Testis (tissue), 3 donors: ENCODE measurements around the gene CRTAC1. TPM values are rescaled to one million over a fixed set of nuclear protein-coding genes. Genes with fewer than 3 reads are reported as not detected.

Experiments
- DNase-seq: peaks from one replicate; pipeline ENCODE4 v3.0.0-alpha.2; 2019
- H3K27ac ChIP-seq, 2 donors: fragments of 200-600 bp; sonication (generic); one replicate each; pipeline ENCODE4 v1.5.1; 2019
- H3K27me3 ChIP-seq: fragments of 200-600 bp; sonication (generic); one replicate; pipeline ENCODE4 v1.5.1; 2019
- H3K36me3 ChIP-seq: fragments of 200-600 bp; sonication (generic); one replicate; pipeline ENCODE4 v1.5.1; 2017; ENCODE audit warnings: low read depth; ENCODE audit errors: missing control alignments
- H3K4me1 ChIP-seq: fragments of 200-600 bp; sonication (generic); one replicate; pipeline ENCODE4 v1.5.1; 2019
- H3K4me3 ChIP-seq, 2 donors: fragments of 200-600 bp; sonication (generic); one replicate each; pipeline ENCODE4 v1.5.1; 2017 to 2019
- H3K9me3 ChIP-seq: fragments of 200-600 bp; sonication (generic); one replicate; pipeline ENCODE4 v1.5.1; 2017
- POLR2A ChIP-seq: fragments of 450-650 bp; IDR thresholded peaks from one replicate; pipeline ENCODE4 v1.6.1; 2017; ENCODE audit warnings: antibody characterized with exemption, mild to moderate bottlenecking, moderate library complexity
- WGBS, 2 donors: methylation state at CpG; one replicate each; pipeline ENCODE4 v1.1.5; 2018; 5-methylcytosine and 5-hydroxymethylcytosine counted together
- intact Hi-C: fragments of 100-400 bp; cut with DNase I; formaldehyde crosslinking; loops from one replicate; pipeline ENCODE4 v1.15.1; 2023; ENCODE audit warnings: low total_unique reads
- polyA plus RNA-seq: library from polyadenylated mRNA; stranded (reverse); fragments of 350-450 nt; fragmentation: Illumina TruSeq; extraction: RNeasy Lipid Tissue Mini Kit (QIAGEN cat#74804); gene quantifications from one replicate; pipeline ENCODE4 v1.2.3, GENCODE V29; 2014; ENCODE audit warnings: low read depth, low replicate concordance; ENCODE audit not compliant: insufficient read depth
- total RNA-seq, 2 donors: library from RNA; depleted of rRNA; stranded (reverse); fragments of >200 nt; gene quantifications; one replicate each; pipeline ENCODE4 v1.2.3, GENCODE V29; 2016
- TF ChIP-seq, protein P1 (sequence below), 3 experiments: fragments of 450-650 bp in 2 of 3; fragments of 200-600 bp in 1 of 3; sonication (generic) in 1 of 3; IDR thresholded peaks; one replicate each; pipeline ENCODE4 v1.5.1; 2016 to 2019; ENCODE audit warnings: antibody characterized with exemption in 3 of 3, mild to moderate bottlenecking in 2 of 3, moderate library complexity in 1 of 3

Gene CRTAC1
- total and polyA plus RNA-seq, 3 donors from 2014 or later = 7.5 to 12.2 (median 11.5) TPM

- no peaks in the 10 kb centered on the region for H3K9me3 ChIP-seq
- no peaks in the 10 kb centered on the region for H3K36me3 ChIP-seq
- H3K27me3 ChIP-seq = no peaks in the 10 kb centered on the region
- TF ChIP-seq POLR2A = no peak
- TF ChIP-seq, protein P1, sequence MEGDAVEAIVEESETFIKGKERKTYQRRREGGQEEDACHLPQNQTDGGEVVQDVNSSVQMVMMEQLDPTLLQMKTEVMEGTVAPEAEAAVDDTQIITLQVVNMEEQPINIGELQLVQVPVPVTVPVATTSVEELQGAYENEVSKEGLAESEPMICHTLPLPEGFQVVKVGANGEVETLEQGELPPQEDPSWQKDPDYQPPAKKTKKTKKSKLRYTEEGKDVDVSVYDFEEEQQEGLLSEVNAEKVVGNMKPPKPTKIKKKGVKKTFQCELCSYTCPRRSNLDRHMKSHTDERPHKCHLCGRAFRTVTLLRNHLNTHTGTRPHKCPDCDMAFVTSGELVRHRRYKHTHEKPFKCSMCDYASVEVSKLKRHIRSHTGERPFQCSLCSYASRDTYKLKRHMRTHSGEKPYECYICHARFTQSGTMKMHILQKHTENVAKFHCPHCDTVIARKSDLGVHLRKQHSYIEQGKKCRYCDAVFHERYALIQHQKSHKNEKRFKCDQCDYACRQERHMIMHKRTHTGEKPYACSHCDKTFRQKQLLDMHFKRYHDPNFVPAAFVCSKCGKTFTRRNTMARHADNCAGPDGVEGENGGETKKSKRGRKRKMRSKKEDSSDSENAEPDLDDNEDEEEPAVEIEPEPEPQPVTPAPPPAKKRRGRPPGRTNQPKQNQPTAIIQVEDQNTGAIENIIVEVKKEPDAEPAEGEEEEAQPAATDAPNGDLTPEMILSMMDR (IDR thresholded peaks at IDR 0.05) = no peak
- H3K4me1 ChIP-seq = peaks cover under 1% of the 10 kb centered on the region
- no peak overlapping the region for H3K4me3 ChIP-seq
- intact Hi-C loops = no loop called here
- 68 to 81% methylated on average over 6 of the region's 6 CpGs for WGBS, 2 donors
- DNase-seq = no peak
- H3K27ac ChIP-seq = no peak overlapping the region
These were observed 156.1 kb downstream of the CRTAC1 start for GRCh38 chr10:97874332-97874731.

DNA sequence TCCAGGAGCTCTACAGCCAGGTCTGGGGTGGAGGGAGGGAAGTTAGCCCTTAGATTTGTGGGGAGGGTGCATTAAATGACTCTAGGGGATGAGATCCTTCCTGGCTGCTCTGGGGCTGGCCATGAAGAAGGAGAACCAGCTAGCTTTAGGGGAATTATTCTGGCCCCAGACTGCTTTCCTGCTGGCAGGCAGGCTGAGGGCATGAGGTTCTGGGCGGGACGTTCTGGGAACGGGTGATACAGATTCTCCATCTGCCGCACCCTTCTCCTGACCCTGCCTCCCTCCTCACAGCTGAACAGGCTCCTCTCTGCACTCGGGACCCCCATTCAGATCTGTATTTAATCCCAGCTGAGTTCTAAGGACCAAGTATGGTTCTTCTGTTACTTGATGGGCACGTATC lies 156.9 kb downstream of the CRTAC1 start:
- 62 to 67% methylated on average over 5 to 6 of the region's 6 CpGs for WGBS, 2 donors
- Histone ChIP-seq H3K27me3 (no peaks in the 10 kb centered on the region), H3K4me1 (peaks cover 5% of the 10 kb centered on the region), H3K27ac (no peak overlapping the region), H3K4me3 (no peak overlapping the region), H3K36me3 (no peaks in the 10 kb centered on the region), H3K9me3 (no peaks in the 10 kb centered on the region)
- intact Hi-C loops = no loop called here
- DNase-seq = no peak
- TF ChIP-seq, protein P1 (IDR thresholded peaks at IDR 0.05) = no peak

- Histone ChIP-seq H3K9me3 (no peaks in the 10 kb centered on the region), H3K27ac (no peak overlapping the region), H3K4me1 (peaks cover 5% of the 10 kb centered on the region), H3K36me3 (no peaks in the 10 kb centered on the region), H3K4me3 (no peak overlapping the region), H3K27me3 (no peaks in the 10 kb centered on the region)
- WGBS, 2 donors = 86 to 88% methylated on average over 8 of the region's 8 CpGs
- no peak for TF ChIP-seq POLR2A
- TF ChIP-seq, protein P1 (IDR thresholded peaks at IDR 0.05) = no peak
- intact Hi-C loops = no loop called here
- no peak for DNase-seq
These were observed 159.4 kb downstream of the CRTAC1 start for GRCh38 chr10:97870990-97871389.

GRCh38 chr10:97869091-97870042 lies 161.1 kb downstream of the CRTAC1 start:
- 27 to 39% methylated on average over 5 to 12 of the region's 19 CpGs for WGBS, 2 donors
- Histone ChIP-seq H3K9me3 (no peaks in the 10 kb centered on the region), H3K4me1 (peaks cover 5% of the 10 kb centered on the region), H3K4me3 (no peak overlapping the region), H3K36me3 (no peaks in the 10 kb centered on the region), H3K27ac (no peak overlapping the region), H3K27me3 (no peaks in the 10 kb centered on the region)
- peak; percentile 91 for DNase-seq
- intact Hi-C loops = no loop called here
- TF ChIP-seq, protein P1 (IDR thresholded peaks at IDR 0.05) = peak; percentile 65 to 85 (median 75)
- no peak for TF ChIP-seq POLR2A
